ENCODE data around the gene GNB1L.

Gene GNB1L

GRCh38 chr22:19772673-19773469 lies 81.8 kb downstream of the GNB1L start:
- DNase-seq: no peak

- DNase-seq: no peak
These were observed 82.3 kb downstream of the GNB1L start for GRCh38 chr22:19772422-19772672.

- DNase-seq: no peak
These were observed 84.1 kb downstream of the GNB1L start for GRCh38 chr22:19770349-19771220.

GRCh38 chr22:19769393-19769715 lies 85.3 kb downstream of the GNB1L start:
- no peak for DNase-seq

DNA sequence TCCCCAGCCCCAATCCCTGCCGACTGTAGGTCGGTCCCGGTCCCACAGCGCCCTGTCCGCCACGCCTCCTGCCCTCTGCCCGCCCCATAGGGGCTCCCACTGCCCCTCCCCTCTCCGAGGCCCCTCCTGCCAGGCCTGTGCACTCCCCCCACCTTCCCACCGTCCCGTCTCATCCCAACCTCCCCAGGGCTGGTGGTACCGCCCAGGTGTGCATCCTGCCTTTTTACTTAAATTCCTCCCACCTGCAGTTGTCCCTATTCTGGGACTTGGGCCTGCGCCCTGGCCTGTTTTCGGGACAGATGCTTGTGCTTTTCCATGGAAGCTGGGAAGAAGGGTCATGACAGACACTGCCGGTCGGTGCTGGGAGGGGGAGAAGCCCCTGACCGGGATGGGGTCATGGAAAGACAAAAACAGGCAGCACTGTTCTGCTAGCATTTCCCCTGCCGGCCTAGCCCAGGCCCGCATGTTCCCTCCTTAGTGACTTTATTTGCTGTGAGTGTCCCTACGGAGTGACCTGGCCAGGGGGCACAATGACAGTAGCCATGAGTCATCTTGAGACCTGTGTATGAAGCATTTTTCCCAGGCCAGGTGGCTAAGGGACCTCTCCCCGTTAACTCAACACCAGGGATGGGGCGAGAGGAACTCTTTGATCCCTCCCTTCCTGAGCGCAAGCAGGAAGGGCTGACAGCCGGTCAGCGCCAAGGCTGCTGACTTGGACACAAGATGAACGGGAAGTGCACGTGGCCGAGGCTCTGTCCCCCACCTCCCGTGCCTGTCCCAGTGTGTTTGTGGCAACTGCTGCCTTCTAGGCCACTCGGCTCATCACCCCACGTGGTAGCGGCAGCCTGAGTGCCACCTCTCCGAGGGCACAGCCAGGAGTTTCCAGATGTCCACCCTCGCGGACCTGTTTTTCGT lies 87.0 kb downstream of the GNB1L start:
- no peak for DNase-seq

GRCh38 chr22:19766511-19767426 lies 87.9 kb downstream of the GNB1L start:
- no peak for DNase-seq

DNA sequence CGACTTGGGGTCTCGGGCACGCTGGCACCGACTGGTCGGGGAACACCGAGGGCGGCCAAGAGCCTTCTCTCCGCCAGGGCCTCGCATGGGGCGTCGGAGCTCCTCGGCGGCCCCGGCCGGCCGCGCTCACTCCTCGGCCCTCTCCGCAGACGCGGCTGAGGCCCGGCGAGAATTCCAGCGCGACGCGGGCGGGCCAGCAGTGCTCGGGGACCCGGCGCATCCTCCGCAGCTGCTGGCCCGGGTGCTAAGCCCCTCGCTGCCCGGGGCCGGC lies 88.5 kb downstream of the GNB1L start:
- no peak for DNase-seq

DNA sequence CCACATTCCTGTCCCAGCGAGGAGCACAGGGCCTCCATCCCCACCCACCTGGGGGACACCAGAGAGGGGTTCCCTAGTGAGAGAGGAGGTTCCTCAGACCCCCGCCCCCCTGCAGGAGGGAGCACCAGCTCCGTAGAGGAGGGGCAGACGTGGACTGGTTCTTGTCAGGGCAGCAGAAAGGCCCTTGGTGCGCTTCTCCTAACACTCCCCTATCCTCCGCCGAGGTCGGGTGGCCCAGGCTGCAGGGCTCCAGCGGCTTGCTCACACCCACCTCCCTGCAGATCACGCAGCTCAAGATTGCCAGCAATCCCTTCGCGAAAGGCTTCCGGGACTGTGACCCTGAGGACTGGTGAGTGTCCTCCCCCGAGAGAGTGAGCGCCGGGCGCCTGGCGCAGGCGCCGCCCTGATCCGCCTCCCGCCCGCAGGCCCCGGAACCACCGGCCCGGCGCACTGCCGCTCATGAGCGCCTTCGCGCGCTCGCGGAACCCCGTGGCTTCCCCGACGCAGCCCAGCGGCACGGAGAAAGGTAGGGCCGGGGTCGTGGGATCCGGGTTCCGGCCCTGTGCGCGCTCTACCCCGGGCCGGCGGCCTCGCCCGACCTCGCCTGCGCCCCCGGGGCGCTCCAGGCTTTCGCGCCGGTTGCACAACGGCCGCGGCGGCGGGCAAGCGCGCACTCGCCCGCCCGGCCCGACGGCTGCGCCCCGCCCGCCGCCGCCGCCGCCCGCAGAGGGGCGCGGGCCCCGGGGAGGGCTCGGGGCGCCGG lies 89.0 kb downstream of the GNB1L start:
- no peak for DNase-seq

DNA sequence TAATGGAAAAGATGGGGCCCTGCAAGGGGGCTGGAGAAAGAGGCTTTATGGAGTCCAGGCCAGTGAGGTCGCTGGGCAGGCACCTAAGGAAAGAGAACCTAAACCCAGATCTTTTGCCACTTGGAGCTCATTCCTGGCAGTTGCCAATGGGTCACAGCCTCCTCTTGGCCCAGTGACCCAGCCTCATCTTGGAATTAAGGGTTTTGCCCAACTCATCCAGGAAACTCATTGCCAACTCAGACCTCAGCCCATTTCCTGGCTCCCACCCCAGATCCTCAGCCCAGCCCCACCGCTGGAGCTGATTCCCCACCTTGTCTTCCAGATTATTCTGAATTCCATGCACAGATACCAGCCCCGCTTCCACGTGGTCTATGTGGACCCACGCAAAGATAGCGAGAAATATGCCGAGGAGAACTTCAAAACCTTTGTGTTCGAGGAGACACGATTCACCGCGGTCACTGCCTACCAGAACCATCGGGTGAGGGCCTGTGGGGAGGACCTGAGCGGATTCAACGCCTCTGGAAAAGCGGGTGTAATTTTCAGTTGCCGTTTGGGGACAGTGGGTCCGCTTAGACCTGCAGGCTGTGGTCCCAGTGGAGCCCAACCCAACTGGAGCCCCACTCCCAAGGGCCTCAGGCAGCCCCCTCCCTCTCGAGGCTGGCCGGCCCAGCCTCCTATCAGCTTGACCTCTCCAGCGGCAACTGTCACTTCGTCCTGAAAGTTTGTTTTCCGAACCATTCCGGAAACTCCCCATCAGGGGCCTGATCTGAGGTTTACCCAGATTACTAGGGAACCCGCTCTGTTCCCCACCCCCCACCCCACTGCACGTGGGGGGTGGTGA lies 89.8 kb downstream of the GNB1L start:
- no peak for DNase-seq

GRCh38 chr22:19764299-19764593 lies 90.4 kb downstream of the GNB1L start:
- no peak for DNase-seq

DNA sequence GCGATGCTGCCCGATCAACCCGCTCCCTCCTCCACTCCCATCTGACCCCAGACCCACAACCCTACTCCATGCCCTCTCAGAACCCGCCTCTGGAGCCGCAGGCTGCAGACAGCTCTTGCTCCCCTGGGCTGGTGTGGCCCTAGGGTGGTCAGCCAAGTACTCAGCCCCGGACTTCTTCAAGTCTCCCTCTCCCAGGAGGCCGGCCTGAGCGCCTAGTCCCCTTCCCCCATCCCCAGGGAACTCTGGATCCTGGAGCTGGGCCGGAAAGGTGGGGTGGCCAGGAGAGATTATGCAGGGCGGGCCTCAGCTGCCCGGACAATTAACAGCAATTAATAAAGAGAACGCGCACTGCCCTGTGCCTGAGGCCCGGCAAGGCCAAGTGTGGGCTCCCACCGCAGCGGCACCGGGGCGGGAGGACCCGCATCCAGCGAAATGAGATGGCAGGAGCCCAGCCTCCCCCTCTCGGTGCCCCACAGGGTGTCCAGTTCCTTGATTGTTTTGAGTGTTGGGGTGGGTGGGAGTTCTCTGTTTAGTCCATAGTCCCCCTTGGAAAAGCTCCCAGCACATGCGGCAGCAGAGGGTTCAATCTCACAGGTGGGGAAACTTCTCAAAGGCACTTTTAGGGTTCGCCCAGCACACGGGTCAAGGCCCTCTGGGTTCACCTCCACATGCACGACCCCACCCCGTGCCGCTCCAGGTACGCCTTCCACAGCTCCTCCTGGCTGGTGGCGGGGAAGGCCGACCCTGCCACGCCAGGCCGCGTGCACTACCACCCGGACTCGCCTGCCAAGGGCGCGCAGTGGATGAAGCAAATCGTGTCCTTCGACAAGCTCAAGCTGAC lies 91.0 kb downstream of the GNB1L start:
- no peak for DNase-seq

DNA sequence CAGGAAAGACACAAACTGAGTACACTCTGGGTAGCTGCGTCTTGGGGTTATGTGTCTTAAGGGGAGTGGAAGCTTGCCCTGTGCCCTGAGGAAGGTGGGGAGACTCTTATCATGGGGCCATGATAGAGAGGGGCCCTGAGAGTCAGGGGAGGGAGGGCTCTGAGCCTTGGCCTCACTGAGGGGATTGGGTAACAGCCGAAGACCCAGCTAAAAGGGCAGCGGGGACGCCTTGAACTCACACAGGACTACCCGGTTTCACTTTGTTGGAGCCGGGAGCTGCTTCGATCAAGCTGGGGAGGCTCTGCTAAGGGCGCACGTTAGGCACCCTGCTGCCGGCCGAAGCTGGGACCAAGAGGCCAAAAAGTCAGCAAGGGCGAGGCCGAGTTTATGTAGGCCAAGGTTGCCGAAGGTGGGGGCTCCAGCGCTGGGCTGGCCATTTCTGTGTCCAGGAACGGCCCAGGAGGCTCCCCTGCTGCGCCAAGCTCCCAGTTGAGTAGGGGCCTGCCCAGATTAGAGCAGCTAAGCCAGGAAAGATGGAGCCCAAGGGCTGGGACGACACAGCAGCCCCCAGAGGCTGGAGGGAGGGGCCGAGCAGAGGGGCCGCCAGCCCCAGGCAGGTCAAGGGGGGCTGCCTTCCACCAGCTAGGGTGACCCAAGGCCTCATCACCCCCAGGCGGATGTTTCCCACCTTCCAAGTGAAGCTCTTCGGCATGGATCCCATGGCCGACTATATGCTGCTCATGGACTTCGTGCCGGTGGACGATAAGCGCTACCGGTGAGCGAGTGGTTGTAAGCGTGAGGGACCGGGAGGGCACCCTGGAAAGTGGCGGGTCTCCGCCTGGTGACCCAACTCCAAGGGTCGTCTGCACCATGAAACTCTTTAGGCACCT lies 91.9 kb downstream of the GNB1L start:
- DNase-seq: no peak

DNA sequence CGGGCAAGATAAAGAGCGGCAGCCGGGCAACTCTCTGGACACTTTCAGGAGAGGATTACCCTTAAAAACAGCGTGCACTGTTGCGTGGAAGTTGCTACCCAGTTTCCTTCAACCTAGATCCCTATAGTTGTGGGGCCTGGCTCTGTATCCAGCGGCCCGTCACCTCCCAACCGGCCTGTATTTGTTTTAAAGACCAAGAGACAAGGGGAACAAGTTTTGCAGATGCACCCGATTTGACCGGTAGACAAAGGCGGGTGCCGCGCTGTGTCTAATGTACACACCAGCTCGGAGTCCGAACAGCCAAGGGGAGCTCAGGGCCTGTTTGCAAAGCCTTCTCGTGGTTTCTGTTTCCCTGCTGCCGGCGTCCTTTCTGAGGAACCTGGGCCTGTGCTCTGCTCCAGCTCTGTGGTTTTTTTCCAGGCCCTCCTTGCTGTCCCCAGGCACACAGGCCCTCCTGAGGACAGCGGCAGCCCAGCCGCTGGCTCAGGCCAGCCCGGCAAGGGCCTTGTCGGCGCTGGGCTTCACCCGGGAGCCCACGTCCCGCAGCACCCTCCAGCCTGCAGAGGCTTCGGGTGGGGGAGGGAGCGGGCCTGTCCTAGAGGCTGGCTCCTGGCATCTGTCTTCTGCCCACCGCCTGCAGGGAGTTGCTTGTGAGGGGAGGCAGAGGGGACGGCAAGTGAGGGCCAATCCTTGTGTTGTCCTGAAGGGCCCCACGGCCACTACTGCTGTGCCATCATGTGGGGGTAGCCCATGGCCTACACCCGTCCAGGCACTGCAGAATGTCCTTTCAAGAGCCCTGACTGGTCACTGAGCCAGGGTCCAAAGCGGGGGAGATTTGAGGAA lies 92.7 kb downstream of the GNB1L start:
- DNase-seq: no peak

DNA sequence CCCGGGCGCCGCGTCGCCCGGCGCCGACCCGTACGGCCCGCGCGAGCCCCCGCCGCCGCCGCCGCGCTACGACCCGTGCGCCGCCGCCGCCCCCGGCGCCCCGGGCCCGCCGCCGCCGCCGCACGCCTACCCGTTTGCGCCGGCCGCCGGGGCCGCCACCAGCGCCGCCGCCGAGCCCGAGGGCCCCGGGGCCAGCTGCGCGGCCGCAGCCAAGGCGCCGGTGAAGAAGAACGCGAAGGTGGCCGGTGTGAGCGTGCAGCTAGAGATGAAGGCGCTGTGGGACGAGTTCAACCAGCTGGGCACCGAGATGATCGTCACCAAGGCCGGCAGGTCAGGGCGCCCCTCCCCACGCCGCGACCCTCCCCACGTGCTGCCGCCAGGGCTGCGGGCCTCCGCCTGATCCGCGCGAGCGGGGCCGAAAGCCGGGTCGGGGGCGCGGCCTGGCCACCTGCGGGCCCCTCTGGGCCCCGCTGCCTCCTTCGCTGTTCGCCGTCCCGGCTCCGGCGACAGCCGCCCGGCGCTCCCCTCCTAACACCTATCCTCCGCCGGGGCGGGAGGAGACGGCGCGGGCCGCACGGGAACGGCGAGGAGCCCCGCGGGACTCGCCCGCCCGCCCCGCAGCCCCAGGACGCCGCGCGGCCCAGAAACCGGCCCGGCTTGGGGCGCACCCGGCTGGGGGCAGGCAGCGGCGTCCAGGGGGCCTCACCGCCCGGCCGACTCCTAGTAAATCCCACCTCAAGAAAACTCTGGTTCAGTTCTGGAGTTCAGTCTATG lies 93.5 kb downstream of the GNB1L start:
- no peak for DNase-seq

- no peak for DNase-seq
These were observed 94.4 kb downstream of the GNB1L start, which contains the start of gene TBX1 for GRCh38 chr22:19760058-19760950. TBX1 (plus strand) TSS chr22:19760778; CDS start chr22:19760844, 66 bp downstream.

DNA sequence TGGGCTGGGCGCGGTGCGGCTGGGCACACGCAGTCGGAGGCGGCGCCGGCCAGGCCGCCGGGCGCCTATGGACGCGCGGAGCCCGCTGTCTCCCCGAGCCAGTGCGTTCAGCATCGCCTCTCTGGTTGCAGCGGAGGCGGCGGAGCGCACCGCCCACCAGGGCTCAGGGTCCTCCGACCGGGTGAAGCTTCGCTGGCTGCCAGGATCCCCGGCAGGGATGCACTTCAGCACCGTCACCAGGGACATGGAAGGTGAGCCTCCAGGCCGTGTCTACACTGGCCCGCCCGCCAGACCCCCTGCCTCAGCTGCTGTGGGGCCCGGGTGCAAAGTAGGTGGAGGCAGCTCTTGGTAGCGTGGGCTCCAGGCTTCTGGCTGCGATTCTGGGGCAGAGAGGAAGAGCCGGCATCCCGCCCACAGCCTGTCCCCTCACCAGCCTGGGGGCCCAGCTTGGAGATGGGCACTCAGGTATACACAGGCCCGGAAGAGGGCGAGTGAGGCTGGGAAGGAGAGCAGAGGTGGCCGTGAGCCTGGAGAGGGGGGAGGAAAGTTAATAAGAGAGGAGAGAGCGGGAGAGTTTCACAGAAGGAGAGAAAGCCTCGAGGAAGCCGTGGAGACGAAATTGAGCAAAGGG lies 95.1 kb downstream of the GNB1L start:
- DNase-seq: no peak
